Epidermal melanocyte (primary cell): ENCODE measurements around the gene GNB1L.

Source experiments
- DNase-seq: peaks from one replicate; pipeline ENCODE4 v3.0.0; 2011; ENCODE audit warnings: low spot score; ENCODE audit not compliant: insufficient read length

GNB1L gene

DNA sequence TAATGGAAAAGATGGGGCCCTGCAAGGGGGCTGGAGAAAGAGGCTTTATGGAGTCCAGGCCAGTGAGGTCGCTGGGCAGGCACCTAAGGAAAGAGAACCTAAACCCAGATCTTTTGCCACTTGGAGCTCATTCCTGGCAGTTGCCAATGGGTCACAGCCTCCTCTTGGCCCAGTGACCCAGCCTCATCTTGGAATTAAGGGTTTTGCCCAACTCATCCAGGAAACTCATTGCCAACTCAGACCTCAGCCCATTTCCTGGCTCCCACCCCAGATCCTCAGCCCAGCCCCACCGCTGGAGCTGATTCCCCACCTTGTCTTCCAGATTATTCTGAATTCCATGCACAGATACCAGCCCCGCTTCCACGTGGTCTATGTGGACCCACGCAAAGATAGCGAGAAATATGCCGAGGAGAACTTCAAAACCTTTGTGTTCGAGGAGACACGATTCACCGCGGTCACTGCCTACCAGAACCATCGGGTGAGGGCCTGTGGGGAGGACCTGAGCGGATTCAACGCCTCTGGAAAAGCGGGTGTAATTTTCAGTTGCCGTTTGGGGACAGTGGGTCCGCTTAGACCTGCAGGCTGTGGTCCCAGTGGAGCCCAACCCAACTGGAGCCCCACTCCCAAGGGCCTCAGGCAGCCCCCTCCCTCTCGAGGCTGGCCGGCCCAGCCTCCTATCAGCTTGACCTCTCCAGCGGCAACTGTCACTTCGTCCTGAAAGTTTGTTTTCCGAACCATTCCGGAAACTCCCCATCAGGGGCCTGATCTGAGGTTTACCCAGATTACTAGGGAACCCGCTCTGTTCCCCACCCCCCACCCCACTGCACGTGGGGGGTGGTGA, 89.8 kb downstream of the GNB1L start:
- DNase-seq, result no peak

DNA sequence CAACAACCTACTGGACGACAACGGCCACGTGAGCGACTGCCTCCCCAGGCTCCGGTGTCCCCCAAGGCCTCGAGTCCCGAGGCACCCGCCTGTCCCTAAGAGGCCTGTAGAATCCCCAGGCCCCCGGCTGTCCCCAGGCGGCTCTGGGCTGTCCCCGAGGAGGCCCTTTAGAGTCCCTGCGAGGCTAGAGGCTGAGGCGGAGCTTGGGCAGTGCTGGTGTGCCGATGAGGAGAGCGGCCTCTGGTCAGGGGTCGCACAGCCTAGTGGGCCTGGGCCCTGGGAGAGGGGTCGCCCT, 90.4 kb downstream of the GNB1L start:
- no peak for DNase-seq

DNA sequence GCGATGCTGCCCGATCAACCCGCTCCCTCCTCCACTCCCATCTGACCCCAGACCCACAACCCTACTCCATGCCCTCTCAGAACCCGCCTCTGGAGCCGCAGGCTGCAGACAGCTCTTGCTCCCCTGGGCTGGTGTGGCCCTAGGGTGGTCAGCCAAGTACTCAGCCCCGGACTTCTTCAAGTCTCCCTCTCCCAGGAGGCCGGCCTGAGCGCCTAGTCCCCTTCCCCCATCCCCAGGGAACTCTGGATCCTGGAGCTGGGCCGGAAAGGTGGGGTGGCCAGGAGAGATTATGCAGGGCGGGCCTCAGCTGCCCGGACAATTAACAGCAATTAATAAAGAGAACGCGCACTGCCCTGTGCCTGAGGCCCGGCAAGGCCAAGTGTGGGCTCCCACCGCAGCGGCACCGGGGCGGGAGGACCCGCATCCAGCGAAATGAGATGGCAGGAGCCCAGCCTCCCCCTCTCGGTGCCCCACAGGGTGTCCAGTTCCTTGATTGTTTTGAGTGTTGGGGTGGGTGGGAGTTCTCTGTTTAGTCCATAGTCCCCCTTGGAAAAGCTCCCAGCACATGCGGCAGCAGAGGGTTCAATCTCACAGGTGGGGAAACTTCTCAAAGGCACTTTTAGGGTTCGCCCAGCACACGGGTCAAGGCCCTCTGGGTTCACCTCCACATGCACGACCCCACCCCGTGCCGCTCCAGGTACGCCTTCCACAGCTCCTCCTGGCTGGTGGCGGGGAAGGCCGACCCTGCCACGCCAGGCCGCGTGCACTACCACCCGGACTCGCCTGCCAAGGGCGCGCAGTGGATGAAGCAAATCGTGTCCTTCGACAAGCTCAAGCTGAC, 91.0 kb downstream of the GNB1L start:
- DNase-seq, result no peak

DNA sequence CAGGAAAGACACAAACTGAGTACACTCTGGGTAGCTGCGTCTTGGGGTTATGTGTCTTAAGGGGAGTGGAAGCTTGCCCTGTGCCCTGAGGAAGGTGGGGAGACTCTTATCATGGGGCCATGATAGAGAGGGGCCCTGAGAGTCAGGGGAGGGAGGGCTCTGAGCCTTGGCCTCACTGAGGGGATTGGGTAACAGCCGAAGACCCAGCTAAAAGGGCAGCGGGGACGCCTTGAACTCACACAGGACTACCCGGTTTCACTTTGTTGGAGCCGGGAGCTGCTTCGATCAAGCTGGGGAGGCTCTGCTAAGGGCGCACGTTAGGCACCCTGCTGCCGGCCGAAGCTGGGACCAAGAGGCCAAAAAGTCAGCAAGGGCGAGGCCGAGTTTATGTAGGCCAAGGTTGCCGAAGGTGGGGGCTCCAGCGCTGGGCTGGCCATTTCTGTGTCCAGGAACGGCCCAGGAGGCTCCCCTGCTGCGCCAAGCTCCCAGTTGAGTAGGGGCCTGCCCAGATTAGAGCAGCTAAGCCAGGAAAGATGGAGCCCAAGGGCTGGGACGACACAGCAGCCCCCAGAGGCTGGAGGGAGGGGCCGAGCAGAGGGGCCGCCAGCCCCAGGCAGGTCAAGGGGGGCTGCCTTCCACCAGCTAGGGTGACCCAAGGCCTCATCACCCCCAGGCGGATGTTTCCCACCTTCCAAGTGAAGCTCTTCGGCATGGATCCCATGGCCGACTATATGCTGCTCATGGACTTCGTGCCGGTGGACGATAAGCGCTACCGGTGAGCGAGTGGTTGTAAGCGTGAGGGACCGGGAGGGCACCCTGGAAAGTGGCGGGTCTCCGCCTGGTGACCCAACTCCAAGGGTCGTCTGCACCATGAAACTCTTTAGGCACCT, 91.9 kb downstream of the GNB1L start:
- DNase-seq, result no peak

DNA sequence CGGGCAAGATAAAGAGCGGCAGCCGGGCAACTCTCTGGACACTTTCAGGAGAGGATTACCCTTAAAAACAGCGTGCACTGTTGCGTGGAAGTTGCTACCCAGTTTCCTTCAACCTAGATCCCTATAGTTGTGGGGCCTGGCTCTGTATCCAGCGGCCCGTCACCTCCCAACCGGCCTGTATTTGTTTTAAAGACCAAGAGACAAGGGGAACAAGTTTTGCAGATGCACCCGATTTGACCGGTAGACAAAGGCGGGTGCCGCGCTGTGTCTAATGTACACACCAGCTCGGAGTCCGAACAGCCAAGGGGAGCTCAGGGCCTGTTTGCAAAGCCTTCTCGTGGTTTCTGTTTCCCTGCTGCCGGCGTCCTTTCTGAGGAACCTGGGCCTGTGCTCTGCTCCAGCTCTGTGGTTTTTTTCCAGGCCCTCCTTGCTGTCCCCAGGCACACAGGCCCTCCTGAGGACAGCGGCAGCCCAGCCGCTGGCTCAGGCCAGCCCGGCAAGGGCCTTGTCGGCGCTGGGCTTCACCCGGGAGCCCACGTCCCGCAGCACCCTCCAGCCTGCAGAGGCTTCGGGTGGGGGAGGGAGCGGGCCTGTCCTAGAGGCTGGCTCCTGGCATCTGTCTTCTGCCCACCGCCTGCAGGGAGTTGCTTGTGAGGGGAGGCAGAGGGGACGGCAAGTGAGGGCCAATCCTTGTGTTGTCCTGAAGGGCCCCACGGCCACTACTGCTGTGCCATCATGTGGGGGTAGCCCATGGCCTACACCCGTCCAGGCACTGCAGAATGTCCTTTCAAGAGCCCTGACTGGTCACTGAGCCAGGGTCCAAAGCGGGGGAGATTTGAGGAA, 92.7 kb downstream of the GNB1L start:
- no peak for DNase-seq

DNA sequence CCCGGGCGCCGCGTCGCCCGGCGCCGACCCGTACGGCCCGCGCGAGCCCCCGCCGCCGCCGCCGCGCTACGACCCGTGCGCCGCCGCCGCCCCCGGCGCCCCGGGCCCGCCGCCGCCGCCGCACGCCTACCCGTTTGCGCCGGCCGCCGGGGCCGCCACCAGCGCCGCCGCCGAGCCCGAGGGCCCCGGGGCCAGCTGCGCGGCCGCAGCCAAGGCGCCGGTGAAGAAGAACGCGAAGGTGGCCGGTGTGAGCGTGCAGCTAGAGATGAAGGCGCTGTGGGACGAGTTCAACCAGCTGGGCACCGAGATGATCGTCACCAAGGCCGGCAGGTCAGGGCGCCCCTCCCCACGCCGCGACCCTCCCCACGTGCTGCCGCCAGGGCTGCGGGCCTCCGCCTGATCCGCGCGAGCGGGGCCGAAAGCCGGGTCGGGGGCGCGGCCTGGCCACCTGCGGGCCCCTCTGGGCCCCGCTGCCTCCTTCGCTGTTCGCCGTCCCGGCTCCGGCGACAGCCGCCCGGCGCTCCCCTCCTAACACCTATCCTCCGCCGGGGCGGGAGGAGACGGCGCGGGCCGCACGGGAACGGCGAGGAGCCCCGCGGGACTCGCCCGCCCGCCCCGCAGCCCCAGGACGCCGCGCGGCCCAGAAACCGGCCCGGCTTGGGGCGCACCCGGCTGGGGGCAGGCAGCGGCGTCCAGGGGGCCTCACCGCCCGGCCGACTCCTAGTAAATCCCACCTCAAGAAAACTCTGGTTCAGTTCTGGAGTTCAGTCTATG, 93.5 kb downstream of the GNB1L start:
- no peak for DNase-seq

DNA sequence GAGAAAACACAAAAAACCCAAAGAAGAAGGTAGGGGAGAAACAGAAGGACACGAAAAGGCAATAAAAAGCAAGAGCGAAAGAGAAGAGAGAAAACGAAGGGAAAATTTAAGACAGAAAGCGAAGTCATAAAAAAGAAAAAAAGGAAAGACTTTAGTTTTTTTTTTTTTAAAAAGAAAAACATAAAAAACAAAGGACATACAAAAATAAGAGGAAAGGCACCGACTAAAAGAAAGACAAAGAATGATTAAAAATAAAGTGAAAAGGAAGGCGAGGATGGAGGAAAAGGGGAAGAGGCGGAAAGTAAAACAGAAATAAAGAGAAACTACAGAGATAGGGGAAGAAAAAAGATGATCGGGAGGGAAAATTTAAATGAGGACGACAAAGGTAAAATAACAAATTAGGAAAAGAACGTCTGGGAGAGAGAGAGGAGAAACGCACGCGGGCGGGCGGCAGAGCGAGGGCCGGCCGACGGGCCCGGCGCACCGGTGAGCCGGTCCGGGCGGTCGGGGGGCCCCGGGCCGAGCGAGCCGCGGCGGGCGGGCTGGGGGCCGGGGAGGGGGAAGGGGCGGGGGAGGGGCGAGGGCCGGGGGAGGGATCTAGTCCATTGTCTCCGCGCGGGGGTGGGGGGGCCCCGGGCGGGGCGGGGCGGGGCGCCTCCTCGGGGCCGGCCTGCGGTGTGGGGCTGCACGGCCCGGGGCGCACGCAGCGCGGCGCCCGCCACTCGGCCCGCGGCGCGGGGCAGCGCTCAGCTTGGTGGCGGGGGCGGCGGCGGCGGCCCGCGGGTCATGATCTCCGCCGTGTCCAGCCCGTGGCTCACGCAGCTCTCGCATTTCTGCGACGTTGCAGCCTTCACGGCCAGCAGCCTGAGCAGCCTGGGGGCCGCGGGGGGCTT, 94.4 kb downstream of the GNB1L start, which contains the start of gene TBX1:
Gene TBX1 (plus strand): TSS at position 721 of the 893 bp plus-strand sequence. CDS start 66 bp downstream, at position 787.
- no peak for DNase-seq

DNA sequence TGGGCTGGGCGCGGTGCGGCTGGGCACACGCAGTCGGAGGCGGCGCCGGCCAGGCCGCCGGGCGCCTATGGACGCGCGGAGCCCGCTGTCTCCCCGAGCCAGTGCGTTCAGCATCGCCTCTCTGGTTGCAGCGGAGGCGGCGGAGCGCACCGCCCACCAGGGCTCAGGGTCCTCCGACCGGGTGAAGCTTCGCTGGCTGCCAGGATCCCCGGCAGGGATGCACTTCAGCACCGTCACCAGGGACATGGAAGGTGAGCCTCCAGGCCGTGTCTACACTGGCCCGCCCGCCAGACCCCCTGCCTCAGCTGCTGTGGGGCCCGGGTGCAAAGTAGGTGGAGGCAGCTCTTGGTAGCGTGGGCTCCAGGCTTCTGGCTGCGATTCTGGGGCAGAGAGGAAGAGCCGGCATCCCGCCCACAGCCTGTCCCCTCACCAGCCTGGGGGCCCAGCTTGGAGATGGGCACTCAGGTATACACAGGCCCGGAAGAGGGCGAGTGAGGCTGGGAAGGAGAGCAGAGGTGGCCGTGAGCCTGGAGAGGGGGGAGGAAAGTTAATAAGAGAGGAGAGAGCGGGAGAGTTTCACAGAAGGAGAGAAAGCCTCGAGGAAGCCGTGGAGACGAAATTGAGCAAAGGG, 95.1 kb downstream of the GNB1L start:
- no peak for DNase-seq

DNA sequence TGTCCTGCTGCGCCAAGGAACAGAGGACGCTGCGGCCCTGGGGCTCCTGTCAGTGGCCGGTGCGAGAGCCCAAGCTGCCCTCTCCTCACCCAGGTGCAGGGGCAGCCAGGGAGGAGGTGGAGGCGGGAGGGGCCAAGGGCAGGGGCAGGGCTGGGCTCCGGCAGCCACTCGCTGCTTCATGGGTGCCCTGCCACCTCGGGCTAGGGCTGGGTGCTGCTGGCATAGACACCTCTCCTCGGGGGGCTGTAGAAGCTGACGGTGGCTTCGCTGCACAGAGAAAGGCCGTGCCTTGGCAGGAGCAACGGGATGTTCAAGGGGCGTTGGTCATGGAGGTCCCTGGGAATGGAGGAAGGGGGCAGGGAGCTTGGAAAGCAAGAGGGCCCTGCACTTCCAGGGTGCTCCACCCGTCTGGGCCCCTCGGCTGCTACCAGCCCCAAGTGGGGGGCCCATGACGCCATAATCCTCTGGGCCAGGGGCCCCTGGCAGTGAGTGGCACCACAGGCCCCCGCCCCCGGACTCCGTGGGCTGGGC, 95.7 kb downstream of the GNB1L start:
- DNase-seq, result no peak

DNA sequence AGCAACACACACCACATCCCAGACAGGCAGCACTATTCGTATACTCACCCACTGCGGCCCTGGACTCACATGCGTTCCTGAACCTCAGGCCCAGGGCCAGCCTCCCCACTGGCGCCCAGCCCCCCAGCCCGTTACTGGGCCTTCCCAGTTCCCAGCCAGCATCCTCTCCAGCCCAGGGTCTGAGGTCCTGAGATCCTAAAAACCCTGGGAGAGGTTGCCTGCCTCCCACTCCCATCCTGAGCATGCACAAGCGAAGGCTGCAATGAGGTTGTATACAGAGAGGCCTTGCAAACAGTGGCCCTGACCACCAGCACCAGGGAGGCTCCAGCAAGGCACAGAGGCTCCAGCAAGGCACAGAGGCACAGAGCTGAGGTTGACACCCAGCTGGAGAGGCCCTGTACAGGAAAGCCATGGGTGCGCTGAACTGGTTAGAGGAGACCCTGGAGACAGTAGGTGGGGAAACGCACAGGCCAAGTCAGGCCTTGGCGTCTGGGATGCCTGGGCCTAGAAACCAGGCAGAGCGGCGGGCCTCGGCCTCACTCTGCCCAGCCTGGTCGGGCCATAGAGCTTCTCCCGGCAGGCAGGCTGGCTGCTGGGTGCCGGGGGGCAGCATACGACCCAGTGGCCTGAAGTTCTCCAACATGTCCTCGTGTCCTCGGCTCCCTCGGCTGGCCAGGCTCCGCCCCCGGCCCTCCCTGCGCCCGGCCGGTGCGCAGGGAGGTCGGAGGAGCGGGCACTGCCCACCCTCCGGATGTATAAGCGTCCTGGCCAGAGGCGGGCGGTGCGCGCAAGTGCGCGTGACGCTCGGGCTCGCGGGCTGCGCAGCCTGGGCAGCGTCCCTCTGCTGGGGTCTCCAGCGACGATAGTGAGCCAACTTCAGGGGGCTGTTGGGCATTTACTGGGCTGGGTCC, 96.4 kb downstream of the GNB1L start:
- no peak for DNase-seq

DNA sequence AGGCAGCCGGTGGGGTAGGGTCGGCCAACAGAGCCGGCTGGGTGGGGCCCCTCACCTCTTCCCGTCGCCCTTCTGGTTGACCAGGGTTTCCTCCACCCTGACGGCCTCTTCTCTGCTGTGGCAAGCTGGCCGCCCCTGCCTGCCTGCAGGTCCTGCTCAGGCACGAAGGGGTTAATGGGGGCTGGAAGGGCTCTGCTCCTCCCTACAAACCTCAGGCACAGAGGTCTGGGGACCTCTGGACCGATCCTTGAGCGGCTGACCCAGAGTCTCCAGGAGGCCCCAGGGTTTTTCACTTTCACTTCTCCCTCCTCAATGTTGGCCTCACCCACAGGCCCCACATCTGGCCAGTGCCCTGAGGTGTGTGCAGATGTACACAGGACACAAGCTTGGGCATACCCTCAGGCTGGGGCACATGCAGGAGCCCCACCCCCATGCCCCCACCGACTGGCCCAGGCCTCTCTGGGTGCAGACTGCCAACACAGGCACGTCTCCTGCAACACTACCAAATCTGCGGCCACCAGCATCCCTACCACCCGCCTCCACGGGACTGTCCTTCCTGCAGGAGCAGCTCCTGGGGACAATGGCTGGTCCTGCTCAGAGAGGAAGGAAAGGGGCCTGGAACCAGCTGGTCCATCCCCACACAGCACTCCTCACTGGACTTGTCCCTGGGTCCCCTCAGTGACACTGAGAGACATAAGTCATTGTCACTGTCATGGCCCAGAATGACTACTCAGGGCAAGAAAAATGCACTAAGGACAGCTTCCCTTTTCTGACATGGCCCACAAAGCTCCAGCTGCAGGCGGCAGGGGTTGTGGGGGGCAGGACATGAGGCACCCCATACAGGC, 97.3 kb downstream of the GNB1L start:
- DNase-seq, result no peak

DNA sequence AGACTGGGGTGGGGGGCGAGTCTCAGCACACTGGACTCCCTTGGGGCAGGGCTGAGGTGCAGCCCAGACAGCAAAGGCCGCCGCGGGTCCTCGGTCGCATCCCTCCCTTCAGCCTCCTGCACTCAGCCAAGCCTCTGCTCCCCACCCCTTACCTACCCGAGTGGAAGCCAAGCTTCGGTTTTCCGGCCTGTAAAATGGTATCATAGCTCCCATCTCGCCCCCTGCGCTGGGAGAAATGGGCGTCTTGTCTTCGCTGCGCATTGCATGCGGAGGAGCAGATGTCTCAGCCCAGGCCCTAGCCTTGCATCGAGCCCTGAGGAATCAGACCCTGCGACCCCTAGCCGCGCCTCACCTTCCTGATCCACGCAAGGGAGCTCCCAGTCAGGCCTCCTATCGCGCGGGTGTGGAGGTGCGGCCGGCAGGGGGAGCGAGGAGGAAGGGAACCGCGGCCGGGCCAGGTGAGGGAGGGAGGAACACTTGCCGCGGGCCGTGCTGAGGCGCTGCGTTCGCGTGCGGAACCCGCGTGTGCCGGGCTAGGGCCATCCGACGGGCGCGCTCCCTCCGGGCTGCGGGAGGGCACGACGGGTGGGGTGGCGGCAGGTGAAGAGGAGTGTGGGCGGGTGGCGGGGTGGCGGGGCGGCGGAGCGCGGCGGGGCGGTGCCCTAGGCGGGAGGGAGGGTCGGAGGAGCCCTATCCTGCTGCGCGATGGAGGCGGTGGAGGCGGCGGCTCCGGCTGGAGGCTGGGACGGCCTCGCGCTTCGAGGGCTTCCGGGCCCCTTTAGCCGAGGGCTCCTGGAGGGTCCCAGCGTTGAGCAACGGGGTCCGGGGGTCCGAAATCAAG, 98.2 kb downstream of the GNB1L start:
- DNase-seq, result no peak

DNA sequence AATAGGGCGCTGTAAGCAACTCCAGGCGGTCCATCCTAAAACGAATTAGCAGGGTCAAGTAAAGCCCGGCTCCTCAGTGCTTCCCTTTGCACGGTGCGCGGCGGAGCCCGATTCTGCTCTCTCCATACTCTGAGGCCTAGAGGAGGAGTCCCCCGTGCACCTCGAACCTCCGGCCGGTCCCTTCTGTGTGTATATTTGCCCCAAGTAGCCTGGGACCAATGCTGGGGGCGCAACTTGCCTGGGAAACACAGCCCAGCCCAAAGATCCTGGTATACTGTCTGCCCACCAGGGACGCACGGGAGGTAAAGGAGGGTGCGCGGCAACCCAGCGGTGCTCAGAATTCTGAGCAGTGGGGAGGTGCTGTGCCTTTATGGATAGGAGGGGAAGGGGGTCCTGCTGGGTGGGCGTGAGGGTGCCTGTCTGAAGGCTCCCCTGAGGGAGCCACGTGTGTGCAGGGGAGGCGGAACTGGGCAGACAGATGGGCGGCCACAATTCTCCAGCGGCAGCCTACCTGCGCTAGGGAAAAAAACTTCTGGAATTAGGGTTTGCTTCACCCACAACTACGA, 98.9 kb downstream of the GNB1L start:
- DNase-seq, result no peak

DNA sequence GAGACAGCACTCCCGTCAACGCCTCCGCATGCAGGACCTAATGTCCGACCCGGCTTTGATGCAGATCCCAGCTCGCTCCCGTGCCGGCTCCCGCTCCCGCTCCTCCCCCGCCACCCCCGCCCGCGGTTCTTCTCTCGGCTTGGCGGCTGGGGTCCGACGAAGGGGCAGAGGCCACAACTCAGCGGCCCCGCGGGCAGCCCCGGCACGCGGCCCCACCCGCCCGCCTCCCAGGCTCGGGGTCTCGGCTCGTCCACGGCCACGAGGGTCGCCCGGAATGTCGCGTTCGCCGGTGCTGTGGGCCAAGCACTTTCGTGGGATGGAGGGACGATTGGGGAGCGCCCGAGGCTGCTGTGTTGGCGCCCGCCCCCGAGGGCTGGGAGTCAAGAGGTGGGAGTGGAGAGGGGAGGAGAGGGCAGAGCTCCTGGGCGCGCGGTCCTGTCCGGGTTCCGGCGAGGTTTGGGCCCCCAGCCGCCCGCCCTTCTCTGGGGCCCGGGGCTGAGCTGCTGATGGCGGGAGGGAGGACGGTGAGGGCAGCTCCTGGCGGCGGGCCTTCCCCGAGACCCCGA, 99.4 kb downstream of the GNB1L start:
- no peak for DNase-seq

DNA sequence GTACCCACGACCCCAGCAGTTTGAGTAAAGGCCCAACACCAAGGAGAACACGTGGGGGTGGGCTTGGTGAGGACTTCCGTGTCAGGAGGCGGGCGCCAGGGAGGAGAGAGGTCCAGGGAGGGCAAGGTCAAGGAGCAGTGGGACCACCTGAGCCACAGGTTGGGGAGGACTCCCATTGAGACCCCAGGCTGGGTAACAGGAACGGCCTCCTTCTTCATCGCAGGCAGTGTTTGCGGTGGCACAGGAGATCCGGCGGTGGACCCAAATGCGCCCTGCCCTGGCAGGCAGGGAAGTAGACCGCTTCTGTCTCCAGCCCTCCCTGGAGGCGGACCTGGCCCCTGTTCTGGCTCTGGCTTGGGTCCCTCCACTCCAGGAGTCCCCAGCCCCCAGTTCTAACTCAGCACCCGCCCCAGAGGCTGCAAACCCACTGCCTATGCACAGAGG, 100.0 kb downstream of the GNB1L start:
- no peak for DNase-seq
